DOHH2 (cell line): ENCODE measurements around the gene BARX2.

ENCODE experiments used
- CTCF ChIP-seq: fragments of 200-600 bp; sonication (generic); IDR thresholded peaks from one replicate; pipeline ENCODE4 v1.5.1; 2014; ENCODE audit warnings: antibody characterized with exemption, mild to moderate bottlenecking, low read depth, low read length; ENCODE audit not compliant: poor library complexity, severe bottlenecking
- EZH2phosphoT487 ChIP-seq: fragments of 200-600 bp; sonication (generic); IDR thresholded peaks from 2 replicates; pipeline ENCODE4 v1.6.1; 2017; ENCODE audit warnings: borderline replicate concordance, mild to moderate bottlenecking, antibody characterized with exemption, low read length, moderate library complexity, mixed read lengths

GRCh38 chr11:129372609-129373488 lies 2.8 kb upstream of the BARX2 start:
- TF ChIP-seq CTCF = no peak
- TF ChIP-seq EZH2phosphoT487 = no peak
